ENCODE measurements around the gene ELMOD1.

GRCh38 chr11:107566569-107566968 lies 24.4 kb upstream of the ELMOD1 start:
- TF ChIP-seq CTCF (conservative IDR thresholded peaks at IDR 0.05; ENCODE audit: low read depth, low read length) (no peak), EZH2 (IDR thresholded peaks at IDR 0.05; ENCODE audit: borderline replicate concordance, low read depth, low read length, poor library complexity, severe bottlenecking) (no peak)
